Spleen (tissue), 11 donors: ENCODE results near the gene SNX21. TPM values are rescaled to one million over a fixed set of nuclear protein-coding genes. Genes with fewer than 3 reads are reported as not detected.

Source experiments
- DNase-seq: peaks from one replicate; pipeline ENCODE4 v3.0.0-alpha.2; 2020
- H3K27ac ChIP-seq, 8 donors: fragments of 200-600 bp; sonication (generic) in 7 of 8; 1 replicate in 4 of 8; 2 replicates in 4 of 8; pipeline versions ENCODE4 v1.5.0 to v1.8.0; 2016 to 2021; ENCODE audit warnings: inconsistent platforms in 4 of 8, mild to moderate bottlenecking in 4 of 8, moderate library complexity in 1 of 8
- H3K27me3 ChIP-seq, 7 donors: fragments of 200-600 bp; sonication (generic) in 6 of 7; replicated peaks in 1 of 7; 1 replicate in 4 of 7; 2 replicates in 3 of 7; pipeline versions ENCODE4 v1.5.0 to v1.8.0; 2016 to 2021; ENCODE audit warnings: inconsistent platforms in 3 of 7, mild to moderate bottlenecking in 1 of 7
- H3K36me3 ChIP-seq, 6 donors: fragments of 200-600 bp; sonication (generic) in 5 of 6; 1 replicate in 4 of 6; 2 replicates in 2 of 6; pipeline versions ENCODE4 v1.5.0 to v1.8.0; 2016 to 2021; ENCODE audit warnings: inconsistent platforms in 2 of 6
- H3K4me1 ChIP-seq, 6 donors: fragments of 200-600 bp; sonication (generic) in 5 of 6; 1 replicate in 3 of 6; 2 replicates in 3 of 6; pipeline versions ENCODE4 v1.5.0 to v1.8.0; 2016 to 2021; ENCODE audit warnings: inconsistent platforms in 3 of 6
- H3K4me3 ChIP-seq, 8 donors: fragments of 200-600 bp; sonication (generic) in 7 of 8; 1 replicate in 4 of 8; 2 replicates in 4 of 8; pipeline versions ENCODE4 v1.5.0 to v1.8.0; 2016 to 2021; ENCODE audit warnings: inconsistent platforms in 4 of 8, mild to moderate bottlenecking in 4 of 8, moderate library complexity in 2 of 8
- H3K9me3 ChIP-seq, 8 donors: fragments of 200-600 bp; sonication (generic) in 7 of 8; 1 replicate in 4 of 8; 2 replicates in 4 of 8; pipeline versions ENCODE4 v1.5.0 to v1.8.0; 2016 to 2021; ENCODE audit warnings: inconsistent platforms in 4 of 8
- CTCF ChIP-seq, 11 experiments: fragments of 200-600 bp in 7 of 11; fragments of 450-650 bp in 4 of 11; sonication (generic) in 4 of 11; IDR thresholded peaks in 8 of 11; conservative IDR thresholded peaks in 3 of 11; 1 replicate in 7 of 11; 2 replicates in 4 of 11; pipeline versions ENCODE4 v1.4.0 to v1.8.0; 2016 to 2021; ENCODE audit warnings: antibody characterized with exemption in 11 of 11, inconsistent platforms in 4 of 11, mild to moderate bottlenecking in 1 of 11
- POLR2A ChIP-seq, 3 donors: fragments of 450-650 bp; IDR thresholded peaks; one replicate each; pipeline ENCODE4 v1.5.1; 2017; ENCODE audit warnings: antibody characterized with exemption in 3 of 3, mild to moderate bottlenecking in 1 of 3
- POLR2AphosphoS5 ChIP-seq, 3 donors: sonication (generic); formaldehyde crosslinking; IDR thresholded peaks; one replicate each; pipeline ENCODE4 v1.5.1; 2017; ENCODE audit warnings: antibody characterized with exemption in 3 of 3
- WGBS, 5 donors: extraction: QIAGEN DNeasy Blood & Tissue Kit in 3 of 5; methylation state at CpG; one replicate each; pipeline versions ENCODE4 v1.1.5 to v1.1.7; 2013 to 2018; 5-methylcytosine and 5-hydroxymethylcytosine counted together
- intact Hi-C: fragments of 100-400 bp; cut with DNase I; formaldehyde crosslinking; loops from one replicate; pipeline ENCODE4 v1.15.0; 2023; ENCODE audit warnings: low total_unique reads
- polyA plus RNA-seq, 3 donors: library from polyadenylated mRNA; stranded (reverse); fragments of 200-250 nt; gene quantifications; one replicate each; pipeline ENCODE4 v1.2.1, GENCODE V29; 2013
- total RNA-seq, 7 donors: library from RNA; depleted of rRNA in 3 of 7; stranded (reverse); fragments of >200 nt in 3 of 7; fragmentation: NEBNext Ultra II Directional in 4 of 7; extraction: Animal tissue kit (Norgen Biotek cat#: 25700) in 4 of 7; gene quantifications; one replicate each; pipeline versions ENCODE4 v1.1.0 to v1.2.1, GENCODE V29; 2016 to 2021
- donor health status: healthy with polysubstance abuse.
- donor health status: DM: no; HTN: no; CAD: no; lungs with moderate emphysema.
- donor health status: DM: no; HTN: no; CAD: no.
- donor health status: Bipolar disorder and iron deficiency.
- donor health status: healthy.
- donor health status: DM: no; HTN: no; CAD: no.
- donor health status: DM: yes; HTN: yes; CAD: no.

Gene SNX21
- total and polyA plus RNA-seq, 10 donors: 6.3 to 32.4 (median 17.2) TPM

GRCh38 chr20:45851501-45851900 lies 17.9 kb downstream of the SNX21 start:
- no peak for DNase-seq
- H3K27me3 ChIP-seq: no peaks in the 10 kb centered on the region
- no peak overlapping the region for H3K27ac ChIP-seq
- H3K9me3 ChIP-seq: no peaks in the 10 kb centered on the region
- intact Hi-C loops: no loop called here
- H3K36me3 ChIP-seq: peaks cover 0 to 89% (median 43%) of the 10 kb centered on the region in 6 donors
- TF ChIP-seq POLR2A (IDR thresholded peaks at IDR 0.05) (no peak), CTCF (IDR thresholded peaks at IDR 0.05 in 8 of 11, conservative IDR thresholded peaks at IDR 0.05 in 3 of 11) (no peak), POLR2AphosphoS5 (IDR thresholded peaks at IDR 0.05) (no peak)
- no peak overlapping the region for H3K4me3 ChIP-seq
- peaks cover 19 to 50% (median 24%) of the 10 kb centered on the region in 6 donors for H3K4me1 ChIP-seq

GRCh38 chr20:45852326-45852725 lies 18.7 kb downstream of the SNX21 start:
- H3K27me3 ChIP-seq: no peaks in the 10 kb centered on the region
- peaks cover 22 to 55% (median 27%) of the 10 kb centered on the region in 6 donors for H3K4me1 ChIP-seq
- H3K9me3 ChIP-seq: no peaks in the 10 kb centered on the region
- H3K4me3 ChIP-seq: no peak overlapping the region
- TF ChIP-seq CTCF (IDR thresholded peaks at IDR 0.05 in 8 of 11, conservative IDR thresholded peaks at IDR 0.05 in 3 of 11): no peak
- TF ChIP-seq POLR2A (IDR thresholded peaks at IDR 0.05): no peak
- no peak for TF ChIP-seq POLR2AphosphoS5 (IDR thresholded peaks at IDR 0.05)
- DNase-seq: no peak
- H3K27ac ChIP-seq: no peak overlapping the region
- intact Hi-C loops: no loop called here
- 85 to 98% (median 97%) methylated on average over 6 of the region's 6 CpGs for WGBS, 5 donors
- peaks cover 0 to 81% (median 36%) of the 10 kb centered on the region in 6 donors for H3K36me3 ChIP-seq

GRCh38 chr20:45853484-45853883 lies 19.9 kb downstream of the SNX21 start:
- DNase-seq: no peak
- intact Hi-C loops: no loop called here
- TF ChIP-seq POLR2AphosphoS5 (IDR thresholded peaks at IDR 0.05): no peak
- no peak for TF ChIP-seq POLR2A (IDR thresholded peaks at IDR 0.05)
- TF ChIP-seq CTCF (IDR thresholded peaks at IDR 0.05 in 8 of 11, conservative IDR thresholded peaks at IDR 0.05 in 3 of 11): no peak
- peaks cover 29 to 64% (median 35%) of the 10 kb centered on the region in 6 donors for H3K4me1 ChIP-seq
- no peak overlapping the region for H3K27ac ChIP-seq
- H3K36me3 ChIP-seq: peaks cover 0 to 69% (median 27%) of the 10 kb centered on the region in 6 donors
- H3K27me3 ChIP-seq: no peaks in the 10 kb centered on the region
- 88 to 94% (median 93%) methylated on average over 2 of the region's 2 CpGs for WGBS, 5 donors
- no peak overlapping the region for H3K4me3 ChIP-seq
- H3K9me3 ChIP-seq: no peaks in the 10 kb centered on the region

GRCh38 chr20:45857114-45857881 lies 23.7 kb downstream of the SNX21 start, which contains the start of the genes ACOT8 and ZSWIM3:
ACOT8 (minus strand) TSS chr20:45857392; CDS start chr20:45857315, 77 bp downstream.
ZSWIM3 (plus strand) TSS chr20:45857614; CDS start chr20:45857826, 212 bp downstream.
- H3K36me3 ChIP-seq: peaks cover 0 to 31% (median 14%) of the 10 kb centered on the region in 6 donors
- H3K4me1 ChIP-seq: peaks cover 31 to 79% (median 38%) of the 10 kb centered on the region in 6 donors
- intact Hi-C loops: no loop called here
- peak within 1 kb of the TSS; percentile 80 to 95 (median 88) for H3K27ac ChIP-seq
- H3K9me3 ChIP-seq: no peaks in the 10 kb centered on the region
- TF ChIP-seq POLR2A (IDR thresholded peaks at IDR 0.05): peak in 1 of 3 donors; percentile 72
- peak; percentile 89 to 92 (median 90) for TF ChIP-seq POLR2AphosphoS5 (IDR thresholded peaks at IDR 0.05)
- TF ChIP-seq CTCF (IDR thresholded peaks at IDR 0.05 in 8 of 11, conservative IDR thresholded peaks at IDR 0.05 in 3 of 11): peak in 1 of 11 experiments; percentile 16
- 0 to 1% (median 0%) methylated on average over 21 to 36 of the region's 36 CpGs for WGBS, 5 donors
- H3K4me3 ChIP-seq: peak within 1 kb of the TSS; percentile 80 to 93 (median 87)
- DNase-seq: peak; percentile 93
- no peaks in the 10 kb centered on the region for H3K27me3 ChIP-seq
